NCI-H1694 (cell line): ENCODE data around the gene CHIT1.

ENCODE experiments used
- DNase-seq: peaks from one replicate; lab custom pipeline; 2025; lab: John Stamatoyannopoulos, UW

The CHIT1 gene

GRCh38 chr1:203175237-203175826, 54.1 kb downstream of the CHIT1 start, which contains the start of gene MYBPH:
Gene MYBPH, minus strand, starts transcription at chr1:203175826. Its CDS starts 71 bp downstream, at chr1:203175755.
- no peak for DNase-seq

- DNase-seq, result no peak
Measured at GRCh38 chr1:203174324-203174985, 55.0 kb downstream of the CHIT1 start.

- DNase-seq, result no peak
Measured at GRCh38 chr1:203173566-203173965, 55.9 kb downstream of the CHIT1 start.

DNA sequence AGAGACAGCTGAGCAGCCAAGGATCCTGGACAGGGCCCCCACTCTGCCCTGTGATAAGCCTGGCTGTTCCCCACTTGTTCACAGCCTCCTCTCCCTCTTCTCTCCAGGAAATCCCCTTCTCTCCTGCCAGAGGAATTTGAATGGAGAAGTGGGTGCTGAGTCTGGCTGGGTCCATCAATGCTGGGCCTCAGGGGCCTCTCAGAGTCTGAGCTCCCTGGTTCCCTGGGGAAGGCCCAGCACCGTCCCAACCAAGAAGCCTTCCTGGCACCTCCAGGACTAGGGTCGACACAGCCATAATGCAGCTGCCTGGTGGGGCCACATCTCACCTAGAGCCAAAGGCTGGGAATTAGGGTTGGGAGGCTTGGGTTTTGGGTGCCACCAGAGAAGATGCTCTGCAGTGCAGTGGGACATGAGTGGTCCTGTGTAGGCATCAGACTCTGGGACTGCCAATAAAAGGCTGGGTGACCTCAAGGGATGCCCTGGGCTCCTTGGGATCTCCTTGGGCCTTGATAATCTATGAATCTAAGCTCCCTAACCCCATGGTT, 56.4 kb downstream of the CHIT1 start:
- no peak for DNase-seq

- DNase-seq, result peak; percentile 65
Measured at GRCh38 chr1:203172184-203173010, 57.1 kb downstream of the CHIT1 start.

DNA sequence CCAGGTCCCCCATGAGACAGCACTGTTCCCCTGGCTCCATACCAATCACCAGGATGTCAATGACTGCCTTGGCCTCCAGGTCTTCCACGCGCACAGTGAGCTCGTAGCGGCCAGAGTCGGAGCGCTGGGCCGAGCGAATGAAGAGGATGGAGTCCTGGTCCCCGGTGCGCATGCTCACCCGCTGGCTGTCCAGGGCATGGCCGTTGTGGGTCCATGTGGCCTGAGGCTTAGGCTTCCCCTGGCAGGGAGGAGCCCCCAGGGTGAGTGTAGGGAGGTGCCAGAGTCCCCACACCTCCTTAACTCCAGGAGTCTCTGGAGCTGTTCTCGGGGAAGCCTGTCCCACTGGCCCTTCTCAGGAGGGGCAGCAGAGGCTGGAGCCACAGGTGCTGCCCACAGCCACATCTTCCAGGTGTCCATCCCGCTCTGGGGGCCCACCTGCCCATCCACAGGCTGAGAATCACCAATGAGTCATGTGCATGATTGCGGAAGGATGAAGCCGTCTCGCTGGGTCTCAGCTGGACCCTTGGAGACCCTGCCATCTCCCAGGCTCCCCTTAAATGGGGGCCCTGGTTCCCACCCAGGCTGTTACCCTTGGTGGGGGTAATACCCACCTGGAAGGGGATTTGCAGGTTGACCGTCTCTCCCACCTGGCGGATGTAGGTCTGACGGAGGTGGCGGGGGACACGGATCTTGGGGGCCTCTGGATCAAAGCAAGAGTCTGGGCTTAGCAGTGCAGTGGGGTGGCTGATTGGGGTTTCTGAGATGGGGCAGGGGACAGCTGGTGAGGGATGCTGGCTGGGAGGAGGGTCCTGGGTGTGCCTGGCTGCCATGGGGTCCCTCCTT, 57.9 kb downstream of the CHIT1 start:
- no peak for DNase-seq

DNA sequence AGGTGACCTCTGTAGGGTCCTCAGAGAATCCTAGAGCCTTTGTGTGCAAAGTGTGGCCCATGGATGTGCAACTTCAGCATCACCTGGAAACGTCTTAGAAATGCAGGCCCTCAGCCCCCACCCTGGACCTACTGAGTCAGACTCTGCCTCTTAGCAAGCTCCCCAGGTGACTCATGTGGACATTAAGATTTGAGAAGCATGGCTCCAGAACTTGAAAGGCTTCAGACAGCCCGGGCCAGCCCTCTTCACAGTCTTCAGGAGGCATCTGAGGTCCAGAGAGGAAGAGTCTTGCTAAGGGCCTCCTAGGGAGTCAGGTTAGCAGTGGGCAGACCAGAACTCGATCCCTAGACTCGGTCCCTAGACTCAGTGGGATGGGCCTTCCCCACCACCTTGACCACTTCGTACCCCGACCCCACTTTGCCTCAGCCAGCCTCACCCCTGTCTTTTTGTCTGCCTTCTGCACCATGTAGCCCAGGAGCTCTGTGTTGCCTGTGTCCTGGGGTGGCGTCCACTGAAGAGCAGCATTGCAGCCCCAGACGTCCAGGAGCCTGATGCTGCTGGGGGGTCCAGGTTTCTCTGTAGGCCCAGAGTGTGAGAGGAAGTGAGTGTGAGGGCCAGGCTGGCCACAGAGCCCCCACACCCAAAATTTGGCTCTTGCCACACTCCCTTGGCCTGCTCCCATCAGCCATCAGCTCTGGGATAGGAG, 58.7 kb downstream of the CHIT1 start:
- no peak for DNase-seq

- DNase-seq, result no peak
Measured at GRCh38 chr1:203169770-203170520, 59.5 kb downstream of the CHIT1 start.

GRCh38 chr1:203168991-203169390, 60.5 kb downstream of the CHIT1 start:
- no peak for DNase-seq

- no peak for DNase-seq
Measured at GRCh38 chr1:203168256-203168786, 61.2 kb downstream of the CHIT1 start.

DNA sequence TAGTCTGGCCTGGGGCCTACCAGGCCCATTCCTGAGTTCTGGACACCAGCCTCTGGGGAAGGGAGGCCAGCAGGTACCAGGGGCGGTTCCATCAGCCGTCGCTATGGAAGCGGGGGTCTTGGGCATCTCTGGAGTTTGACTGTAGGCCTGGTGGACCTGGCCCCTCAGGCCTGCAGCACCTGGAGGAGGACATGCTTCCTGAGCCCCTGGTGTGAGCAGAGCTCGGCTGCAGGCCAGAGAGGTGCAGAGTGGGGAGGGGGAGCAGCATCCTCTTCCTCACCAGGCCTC, 61.6 kb downstream of the CHIT1 start:
- DNase-seq, result no peak

- DNase-seq, result no peak
Measured at GRCh38 chr1:203167026-203167912, 62.2 kb downstream of the CHIT1 start.

GRCh38 chr1:203166192-203166940, 63.1 kb downstream of the CHIT1 start:
- DNase-seq, result no peak
